Heart left ventricle (tissue), 16 donors: ENCODE measurements around the gene THSD4. TPM values are rescaled to one million over a fixed set of nuclear protein-coding genes. Genes with fewer than 3 reads are reported as not detected.

ENCODE experiments used
- ATAC-seq, 4 donors: fragments of 200-7000 bp; cut with Tn5 transposase; one replicate each; pipeline ENCODE4 v1.9.1; 2020 to 2022; ENCODE audit warnings: moderate library complexity in 4 of 4, mild to moderate bottlenecking in 3 of 4, moderate number of reproducible peaks in 1 of 4
- DNase-seq, 5 donors: peaks; one replicate each; pipeline ENCODE4 v3.0.0-alpha.2; 2020
- H3K27ac ChIP-seq, 12 donors: fragments of 200-600 bp; sonication (generic) in 4 of 12; one replicate each; pipeline versions ENCODE4 v1.5.0 to v1.8.0; 2016 to 2022; ENCODE audit warnings: mild to moderate bottlenecking in 2 of 12
- H3K27me3 ChIP-seq, 9 donors: fragments of 200-600 bp; sonication (generic) in 2 of 9; one replicate each; pipeline versions ENCODE4 v1.5.1 to v1.8.0; 2016 to 2022; ENCODE audit warnings: mild to moderate bottlenecking in 3 of 9
- H3K36me3 ChIP-seq, 9 donors: fragments of 200-600 bp; sonication (generic) in 2 of 9; one replicate each; pipeline versions ENCODE4 v1.5.0 to v1.8.0; 2018 to 2022; ENCODE audit warnings: mild to moderate bottlenecking in 2 of 9
- H3K4me1 ChIP-seq, 12 donors: fragments of 200-600 bp; sonication (generic) in 4 of 12; one replicate each; pipeline versions ENCODE4 v1.5.0 to v1.8.0; 2016 to 2022; ENCODE audit warnings: mild to moderate bottlenecking in 3 of 12
- H3K4me3 ChIP-seq, 12 donors: fragments of 200-600 bp; sonication (generic) in 4 of 12; one replicate each; pipeline versions ENCODE4 v1.5.0 to v1.8.0; 2017 to 2022; ENCODE audit warnings: mild to moderate bottlenecking in 9 of 12, moderate library complexity in 4 of 12
- H3K9me3 ChIP-seq, 12 donors: fragments of 200-600 bp; sonication (generic) in 4 of 12; one replicate each; pipeline versions ENCODE4 v1.5.0 to v1.8.0; 2016 to 2022; ENCODE audit warnings: mild to moderate bottlenecking in 1 of 12
- CTCF ChIP-seq, 12 donors: fragments of 200-600 bp; sonication (generic) in 4 of 12; IDR thresholded peaks; one replicate each; pipeline versions ENCODE4 v1.5.0 to v1.8.0; 2018 to 2022; ENCODE audit warnings: antibody characterized with exemption in 12 of 12, mild to moderate bottlenecking in 5 of 12
- POLR2A ChIP-seq, 2 donors: fragments of 450-650 bp; IDR thresholded peaks; one replicate each; pipeline ENCODE4 v1.6.1; 2017; ENCODE audit warnings: antibody characterized with exemption in 2 of 2, mild to moderate bottlenecking in 2 of 2, moderate library complexity in 2 of 2
- WGBS, 4 donors: extraction: QIAGEN DNeasy Blood & Tissue Kit in 2 of 4; methylation state at CpG; one replicate each; pipeline versions ENCODE4 v1.1.5 to v1.1.7; 2013 to 2018; 5-methylcytosine and 5-hydroxymethylcytosine counted together
- intact Hi-C, 10 donors: fragments of 100-400 bp; cut with DNase I; formaldehyde crosslinking; loops; one replicate each; pipeline versions ENCODE4 v1.11.1 to v1.14.2; 2022
- polyA plus RNA-seq, 2 donors: library from polyadenylated mRNA; stranded (reverse); fragments of 200-250 nt; gene quantifications; one replicate each; pipeline ENCODE4 v1.2.3, GENCODE V29; 2013
- total RNA-seq, 9 donors: library from RNA; depleted of rRNA in 2 of 9; stranded (reverse); fragments of >200 nt in 2 of 9; fragmentation: NEBNext Ultra II Directional in 3 of 9; extraction: Animal tissue kit (Norgen Biotek cat#: 25700) in 3 of 9; gene quantifications; one replicate each; pipeline versions ENCODE4 v1.1.0 to v1.2.4, GENCODE V29; 2016 to 2023
- donor health status: ischemic (EF 13 %, LVEDD 7.1; RV severe dilation, severe dysfunction).
- donor health status: healthy with polysubstance abuse.
- donor health status: DM: no; HTN: yes; CAD: no.
- donor health status: DM: no; HTN: no; CAD: no.
- donor health status: ischemic (EF 25% LVEDD 6.9; RV normal size, moderate dysfunction).
- donor health status: ischemic (EF 25% LVEDD 5.7; RV mildly dilated, moderate dysfunction).
- donor health status: healthy.
- donor health status: DM: yes; HTN: yes; CAD: no.
- donor health status: ischemic (EF 35%, LVEDD 5.7; RV mildly dilated, moderate dysfunction).
- donor health status: nonischemic (EF 11% LVEDD 7.7; RV severe dilation, severe dysfunction).
- donor health status: DM: yes; HTN: yes; CAD: no.
- donor health status: PGD.
- donor health status: ischemic (EF 29% LVEDD 5.4; RV normal size, mild dysfunction).
- donor health status: nonischemic (EF 23%, LVEDD 6.1; RV moderate dilation, normal function).

Gene THSD4
- total and polyA plus RNA-seq, 11 donors = 32.6 to 206 (median 93.2) TPM

DNA sequence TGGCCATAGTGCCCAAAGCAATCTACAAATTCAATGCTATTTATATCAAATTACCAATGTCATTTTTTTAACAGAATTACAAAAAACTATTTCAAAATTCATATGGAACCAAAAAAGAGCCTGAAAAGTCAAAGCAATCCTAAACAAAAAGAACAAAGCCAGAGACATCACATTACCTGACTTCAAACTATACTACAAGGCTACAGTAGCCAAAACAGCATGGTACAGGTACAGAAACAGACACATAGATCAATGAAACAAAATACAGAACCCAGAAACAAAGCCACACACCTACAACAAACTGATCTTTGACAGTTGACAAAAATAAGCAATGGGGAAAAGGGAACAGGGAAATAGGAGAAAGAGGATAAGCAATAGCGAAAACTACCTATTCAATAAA lies 26.6 kb upstream of the THSD4 start:
- H3K27me3 ChIP-seq = no peaks in the 10 kb centered on the region
- H3K9me3 ChIP-seq = peaks cover 0 to 11% (median 0%) of the 10 kb centered on the region in 12 donors
- H3K4me3 ChIP-seq = no peak overlapping the region
- intact Hi-C loops = loop anchor here in 1 of 10 donors (10.0 kb wide), 1 partner anchor 64 kb away; no protein-coding TSS in a partner anchor
- DNase-seq (no peak), ATAC-seq (no peak)
- TF ChIP-seq POLR2A (IDR thresholded peaks at IDR 0.05) (no peak), CTCF (IDR thresholded peaks at IDR 0.05) (no peak)
- no peaks in the 10 kb centered on the region for H3K36me3 ChIP-seq
- H3K27ac ChIP-seq = no peak overlapping the region
- peaks cover 0 to 9% (median 0%) of the 10 kb centered on the region in 12 donors for H3K4me1 ChIP-seq
- WGBS, 4 donors = 93 to 100% (median 94%) methylated on average over 1 of the region's 1 CpG

DNA sequence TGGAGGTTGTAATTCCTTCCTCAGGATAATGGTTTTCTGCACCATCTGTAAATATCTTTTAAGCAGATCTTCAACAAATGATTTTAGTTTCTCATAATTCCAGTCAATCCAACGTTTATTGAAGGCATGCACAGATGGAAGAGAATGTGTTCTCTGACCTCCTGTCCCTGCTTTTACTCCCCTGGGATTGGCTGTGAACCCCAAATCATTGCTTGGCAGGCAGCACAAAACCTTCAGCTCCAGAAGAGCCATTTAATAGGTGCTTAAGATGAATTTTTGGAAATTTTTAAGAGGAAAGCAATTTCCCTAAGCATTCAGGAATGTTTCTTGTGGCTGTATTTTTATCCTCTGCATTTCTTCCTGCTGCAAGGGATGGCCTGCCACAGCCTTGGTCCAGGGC lies 25.5 kb upstream of the THSD4 start:
- Histone ChIP-seq H3K27me3 (no peaks in the 10 kb centered on the region), H3K9me3 (peaks cover 0 to 11% (median 0%) of the 10 kb centered on the region in 12 donors), H3K36me3 (no peaks in the 10 kb centered on the region), H3K4me3 (no peak overlapping the region), H3K27ac (no peak overlapping the region), H3K4me1 (peaks cover 0 to 2% (median 0%) of the 10 kb centered on the region in 12 donors)
- ATAC-seq (no peak), DNase-seq (no peak)
- TF ChIP-seq CTCF (IDR thresholded peaks at IDR 0.05) (no peak), POLR2A (IDR thresholded peaks at IDR 0.05) (no peak)
- 55 to 63% (median 59%) methylated on average over 1 of the region's 1 CpG for WGBS, 4 donors
- intact Hi-C loops = loop anchor here in 1 of 10 donors (10.0 kb wide), 1 partner anchor 65 kb away; no protein-coding TSS in a partner anchor

GRCh38 chr15:71091601-71092000 lies 23.7 kb upstream of the THSD4 start:
- 61 to 81% (median 77%) methylated on average over 1 of the region's 1 CpG for WGBS, 4 donors
- no peak for DNase-seq
- H3K4me3 ChIP-seq = no peak overlapping the region
- intact Hi-C loops = no loop called here
- no peak for ATAC-seq
- no peaks in the 10 kb centered on the region for H3K27me3 ChIP-seq
- H3K27ac ChIP-seq = no peak overlapping the region
- no peaks in the 10 kb centered on the region for H3K4me1 ChIP-seq
- no peaks in the 10 kb centered on the region for H3K36me3 ChIP-seq
- H3K9me3 ChIP-seq = peaks cover 0 to 9% (median 0%) of the 10 kb centered on the region in 12 donors
- TF ChIP-seq POLR2A (IDR thresholded peaks at IDR 0.05) = no peak
- TF ChIP-seq CTCF (IDR thresholded peaks at IDR 0.05) = no peak

GRCh38 chr15:71092056-71092600 lies 23.1 kb upstream of the THSD4 start:
- TF ChIP-seq CTCF (IDR thresholded peaks at IDR 0.05) (no peak), POLR2A (IDR thresholded peaks at IDR 0.05) (no peak)
- no peak overlapping the region for H3K27ac ChIP-seq
- H3K4me1 ChIP-seq = no peaks in the 10 kb centered on the region
- H3K36me3 ChIP-seq = no peaks in the 10 kb centered on the region
- ATAC-seq = no peak
- intact Hi-C loops = no loop called here
- DNase-seq = no peak
- no peaks in the 10 kb centered on the region for H3K27me3 ChIP-seq
- 84 to 92% (median 91%) methylated on average over 7 of the region's 7 CpGs for WGBS, 4 donors
- no peak overlapping the region for H3K4me3 ChIP-seq
- peaks cover 0 to 7% (median 0%) of the 10 kb centered on the region in 12 donors for H3K9me3 ChIP-seq
